ENCODE results near the gene SOS2.

DNA sequence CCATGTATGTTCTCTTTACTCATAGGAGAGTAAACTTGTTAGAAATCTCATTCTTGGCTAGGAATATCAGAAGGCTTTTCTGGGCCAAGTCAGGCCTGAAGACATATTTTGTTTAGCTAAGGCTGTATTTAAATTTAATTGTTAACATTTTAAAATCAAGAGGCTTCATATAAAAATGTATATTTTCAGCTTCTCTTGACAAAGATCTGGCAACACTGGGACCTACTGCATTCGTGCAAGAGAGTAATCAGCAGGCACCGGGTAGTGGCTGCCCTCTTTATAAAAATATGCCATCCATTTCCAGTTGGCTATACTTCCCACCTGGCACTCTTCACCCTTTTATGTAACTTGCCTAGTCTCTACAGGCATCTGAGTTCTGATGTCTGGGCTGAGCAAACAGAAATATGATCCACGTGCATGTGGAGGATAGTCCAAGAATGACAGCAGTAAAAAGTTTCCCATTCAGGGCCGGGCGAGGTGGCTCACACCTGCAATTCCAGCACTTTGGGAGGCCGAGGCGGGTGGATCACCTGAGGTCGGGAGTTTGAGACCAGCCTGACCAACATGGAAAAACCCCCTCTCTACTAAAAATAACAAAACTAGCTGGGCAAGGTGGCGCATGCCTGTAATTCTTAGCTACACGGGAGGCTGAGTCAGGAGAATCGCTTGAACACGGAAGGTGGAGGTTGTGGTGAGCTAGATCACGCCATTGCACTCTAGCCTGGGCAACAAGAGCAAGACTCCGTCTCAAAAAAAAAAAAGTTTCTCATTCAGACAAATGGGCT, 2.0 kb upstream of the SOS2 start:
- TF ChIP-seq, protein P1, sequence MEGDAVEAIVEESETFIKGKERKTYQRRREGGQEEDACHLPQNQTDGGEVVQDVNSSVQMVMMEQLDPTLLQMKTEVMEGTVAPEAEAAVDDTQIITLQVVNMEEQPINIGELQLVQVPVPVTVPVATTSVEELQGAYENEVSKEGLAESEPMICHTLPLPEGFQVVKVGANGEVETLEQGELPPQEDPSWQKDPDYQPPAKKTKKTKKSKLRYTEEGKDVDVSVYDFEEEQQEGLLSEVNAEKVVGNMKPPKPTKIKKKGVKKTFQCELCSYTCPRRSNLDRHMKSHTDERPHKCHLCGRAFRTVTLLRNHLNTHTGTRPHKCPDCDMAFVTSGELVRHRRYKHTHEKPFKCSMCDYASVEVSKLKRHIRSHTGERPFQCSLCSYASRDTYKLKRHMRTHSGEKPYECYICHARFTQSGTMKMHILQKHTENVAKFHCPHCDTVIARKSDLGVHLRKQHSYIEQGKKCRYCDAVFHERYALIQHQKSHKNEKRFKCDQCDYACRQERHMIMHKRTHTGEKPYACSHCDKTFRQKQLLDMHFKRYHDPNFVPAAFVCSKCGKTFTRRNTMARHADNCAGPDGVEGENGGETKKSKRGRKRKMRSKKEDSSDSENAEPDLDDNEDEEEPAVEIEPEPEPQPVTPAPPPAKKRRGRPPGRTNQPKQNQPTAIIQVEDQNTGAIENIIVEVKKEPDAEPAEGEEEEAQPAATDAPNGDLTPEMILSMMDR (conservative IDR thresholded peaks at IDR 0.05; ENCODE audit: low read depth, low read length), result no peak
- TF ChIP-seq EZH2 (IDR thresholded peaks at IDR 0.05; ENCODE audit: borderline replicate concordance, low read depth, low read length, poor library complexity, severe bottlenecking), result no peak

Data from A673 (cell line).